GM18499 (cell line): ENCODE data around the gene BTBD16.

ENCODE experiments used
- ATAC-seq: cut with Tn5 transposase; IDR thresholded peaks from one replicate; pipeline ENCODE4 v1.9.1; 2021; ENCODE audit warnings: moderate number of reproducible peaks; ENCODE audit not compliant: insufficient read depth, unreplicated experiment

BTBD16 gene

DNA sequence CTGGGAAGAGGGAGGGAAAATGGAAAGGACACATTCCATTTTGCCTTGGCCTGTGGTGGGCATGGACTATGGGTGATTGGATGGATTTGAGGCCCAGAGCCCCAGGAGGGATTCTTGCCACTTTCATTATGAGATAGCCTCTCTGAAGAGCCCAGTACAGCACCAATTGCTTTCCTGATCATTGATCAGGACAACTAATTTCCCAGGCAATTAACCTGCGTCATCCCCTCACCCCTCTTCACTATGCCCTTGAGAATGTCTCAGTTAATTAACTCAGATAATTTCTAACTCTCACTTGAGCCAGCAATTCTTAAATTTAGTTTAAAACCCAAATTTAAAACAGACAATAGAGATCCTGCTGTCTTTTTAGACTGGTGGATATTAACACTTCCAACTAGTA is 90.0 kb downstream of the BTBD16 start:
- no peak for ATAC-seq

DNA sequence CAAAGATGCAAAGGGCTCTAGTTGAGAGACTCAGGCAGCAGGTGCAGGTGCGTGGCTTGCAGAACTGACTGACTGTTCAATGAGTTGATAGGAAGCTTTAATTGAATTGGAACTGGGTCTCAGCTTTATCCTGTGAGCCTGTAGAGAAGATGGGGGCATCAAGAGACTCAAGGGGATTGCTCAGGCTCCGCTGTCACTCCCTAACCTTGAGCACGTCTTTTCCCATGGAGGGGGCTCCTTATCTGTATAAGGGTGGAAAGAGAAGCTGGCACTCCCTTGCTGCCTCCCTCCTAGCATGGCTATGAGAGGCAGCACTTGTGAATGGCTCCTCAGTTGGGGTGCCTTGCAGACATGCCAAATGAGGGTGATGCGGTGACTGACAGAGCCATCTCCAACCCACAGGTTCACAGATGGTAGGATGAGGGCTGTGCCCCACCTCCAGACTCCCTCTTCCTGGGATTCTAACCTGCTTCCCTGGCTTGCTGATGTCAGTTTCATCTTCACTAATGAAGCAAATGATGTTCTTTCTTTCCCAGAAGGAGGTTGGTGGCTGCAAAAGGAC is 91.0 kb downstream of the BTBD16 start:
- ATAC-seq, result no peak

DNA sequence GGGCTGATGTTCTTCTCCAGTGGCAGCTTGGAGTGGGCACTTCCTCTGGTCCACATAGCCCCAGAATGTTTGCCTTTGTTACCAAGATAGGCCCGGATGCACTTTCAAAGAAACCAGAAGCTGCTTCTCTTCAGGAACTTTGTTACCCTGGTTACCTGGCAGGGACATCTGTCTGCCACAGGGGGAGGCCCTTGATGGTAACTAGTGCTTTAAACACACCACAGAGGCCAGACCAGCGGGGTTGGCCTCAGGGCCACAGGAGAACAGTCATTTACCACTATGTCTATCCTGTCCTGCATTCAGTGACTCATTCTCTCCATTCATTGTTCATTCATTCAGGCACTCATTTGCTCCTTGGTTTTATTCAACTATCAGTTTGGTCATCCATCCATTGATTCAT is 91.5 kb downstream of the BTBD16 start:
- no peak for ATAC-seq

DNA sequence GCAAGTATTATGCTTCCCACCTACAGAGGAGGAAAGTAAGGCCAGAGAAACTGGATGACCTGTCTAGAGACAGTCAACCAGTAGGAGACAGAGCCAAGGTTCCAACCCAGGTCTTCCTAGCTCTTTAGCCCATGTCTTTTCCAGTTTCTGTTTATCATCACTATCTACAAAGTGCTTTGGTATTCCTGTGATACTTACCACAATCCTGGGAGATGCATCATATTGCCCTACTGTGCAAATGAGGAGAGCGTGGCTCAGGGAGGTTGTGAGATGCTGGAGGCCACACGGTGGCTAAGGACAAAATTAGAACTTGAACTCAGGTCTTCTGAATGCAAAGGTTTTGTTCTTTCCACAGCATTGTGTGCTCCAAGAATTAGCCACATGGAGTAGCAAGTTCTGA is 92.2 kb downstream of the BTBD16 start:
- ATAC-seq, result no peak

DNA sequence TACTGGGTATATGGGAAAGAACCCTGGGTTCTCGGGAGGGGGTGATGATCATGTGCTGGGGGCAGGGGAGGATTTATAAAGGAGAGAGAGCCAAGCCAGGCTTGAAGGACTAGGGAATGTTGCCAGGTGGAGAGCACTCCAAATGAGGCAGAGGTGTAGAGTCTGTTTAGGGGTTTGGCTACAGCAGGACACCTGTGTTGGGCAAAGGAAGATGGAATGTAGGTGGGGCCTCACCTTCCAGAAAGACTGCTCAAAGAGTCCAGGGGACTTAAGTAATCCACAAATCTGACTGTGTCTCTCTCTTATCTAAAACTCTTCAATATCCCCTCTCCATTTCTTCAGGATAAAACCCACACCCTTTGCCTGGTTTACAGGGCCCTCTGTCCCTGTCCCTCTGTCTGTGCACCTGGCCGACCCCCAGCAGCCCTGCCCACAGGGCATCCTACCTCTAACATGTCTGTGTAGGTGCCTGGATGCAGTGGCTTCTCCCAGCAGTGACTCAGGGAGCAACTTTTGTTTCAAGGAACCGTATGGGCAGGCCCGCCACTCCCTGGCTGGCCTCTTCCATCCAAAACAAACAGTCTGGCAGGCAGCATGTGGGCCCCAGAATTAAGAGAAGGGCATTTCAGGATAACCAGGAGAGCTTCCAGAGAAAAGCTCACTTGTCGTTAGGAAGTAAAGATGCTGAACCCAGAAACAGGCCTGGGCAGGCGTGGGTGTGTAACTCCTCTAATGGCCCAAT is 92.8 kb downstream of the BTBD16 start:
- ATAC-seq, result no peak

DNA sequence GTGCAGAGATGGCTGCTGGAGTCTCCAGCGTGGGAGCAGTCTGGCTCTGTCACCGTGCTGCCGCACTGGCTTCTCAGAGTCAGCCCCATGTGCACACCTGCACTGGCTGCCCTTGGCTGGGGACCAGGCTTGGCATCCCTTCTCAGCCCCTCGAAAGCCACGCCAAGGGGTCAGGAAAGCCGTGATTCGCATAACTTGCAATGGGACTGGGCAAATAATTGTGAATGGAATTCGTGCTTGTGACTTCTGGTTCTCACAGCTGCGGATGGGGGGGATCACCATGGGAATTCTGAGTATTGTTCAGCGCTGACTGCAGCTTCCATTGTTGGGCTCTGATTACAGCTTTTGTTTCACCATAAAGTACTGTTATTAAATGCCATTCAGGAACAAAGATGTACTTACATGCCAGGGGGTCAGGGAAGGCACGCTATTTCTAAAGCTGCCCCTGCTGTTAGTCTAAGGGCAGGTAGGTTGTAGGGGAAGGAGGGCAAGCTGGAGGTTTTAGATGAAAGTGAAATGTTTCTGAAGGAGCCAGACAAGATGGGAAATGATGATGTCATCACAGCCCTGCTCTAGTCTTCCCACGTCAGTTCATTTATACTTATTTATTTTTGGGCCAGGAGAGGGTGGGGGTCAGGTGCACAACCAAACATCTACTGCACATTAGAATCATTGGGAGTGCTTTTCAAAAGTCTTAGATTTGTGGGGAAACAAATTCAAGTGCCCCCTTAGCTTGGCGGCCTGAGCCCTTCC is 97.6 kb downstream of the BTBD16 start:
- ATAC-seq, result no peak

DNA sequence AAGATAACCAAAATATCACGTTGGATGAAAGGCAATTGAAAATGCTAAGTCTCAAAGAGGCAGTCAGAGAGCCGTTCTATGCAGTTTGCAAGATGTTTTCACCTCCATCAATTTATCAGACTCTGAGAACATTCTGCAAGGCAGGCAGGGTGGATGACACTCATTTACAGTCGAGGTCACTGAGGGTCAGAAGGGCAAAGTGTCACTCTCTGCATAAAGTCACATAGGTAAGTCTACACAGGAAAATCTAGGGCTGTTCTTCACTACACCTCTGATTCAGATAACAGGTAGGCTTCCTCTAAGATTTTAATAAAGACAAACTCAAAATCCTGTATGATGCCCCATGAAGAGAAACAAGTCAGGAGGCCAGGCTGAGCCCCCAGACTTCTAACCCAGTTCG is 102.0 kb downstream of the BTBD16 start:
- no peak for ATAC-seq

DNA sequence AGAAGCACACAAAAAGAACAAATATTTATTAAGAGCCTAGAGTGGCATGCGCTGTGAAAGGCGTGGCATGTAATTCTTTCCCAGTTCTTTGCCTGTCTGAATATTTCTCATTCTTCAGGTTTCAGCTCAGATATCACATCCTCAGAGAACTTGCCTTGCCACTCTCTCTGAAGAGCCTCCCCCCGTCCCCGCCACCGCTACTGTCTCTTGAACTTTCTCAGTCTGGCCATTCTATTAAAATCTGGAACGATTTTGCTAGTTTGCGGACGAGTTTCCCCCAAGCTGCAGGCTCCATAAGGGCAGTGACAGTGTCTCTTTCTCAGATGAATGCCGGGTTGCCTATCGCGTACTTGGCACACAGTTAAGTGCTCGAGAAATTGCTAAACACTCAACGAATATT is 102.6 kb downstream of the BTBD16 start:
- ATAC-seq, result no peak

DNA sequence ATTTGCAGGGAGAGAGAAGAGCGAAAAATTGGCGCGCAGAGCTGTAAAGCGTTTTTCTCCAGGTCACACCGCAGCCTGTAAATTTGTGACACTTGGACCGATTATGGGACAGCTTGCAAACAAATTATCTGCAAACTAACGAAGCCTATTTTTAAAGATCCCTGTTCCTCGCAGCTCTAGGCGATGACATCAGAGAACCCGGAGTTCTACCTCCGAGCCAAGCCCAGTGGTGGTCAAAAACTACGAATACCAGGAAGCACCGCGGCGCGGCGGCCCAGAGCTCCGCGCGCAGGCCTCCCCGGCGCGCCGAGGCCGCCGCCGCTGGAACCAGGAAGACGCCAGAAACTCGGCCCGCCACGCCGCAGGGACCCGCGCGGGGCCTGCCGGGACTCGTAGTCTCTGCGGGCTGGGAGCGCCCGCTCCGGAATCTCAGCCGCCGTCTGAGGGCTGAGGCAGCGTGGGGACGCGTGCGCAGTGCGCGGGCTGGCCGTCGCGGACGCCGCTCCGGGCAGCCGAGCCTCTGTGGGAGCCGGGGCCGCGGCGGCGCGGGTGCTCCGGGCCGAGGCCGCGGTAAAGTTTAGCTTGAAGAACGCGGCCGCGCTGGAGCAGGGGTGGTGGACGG is 103.3 kb downstream of the BTBD16 start, which contains the start of gene PLEKHA1:
PLEKHA1 (plus strand) TSS at position 472 of the 622 bp plus-strand sequence. CDS start 18,493 bp downstream, outside the sequence.
- ATAC-seq, result peak; percentile 50

DNA sequence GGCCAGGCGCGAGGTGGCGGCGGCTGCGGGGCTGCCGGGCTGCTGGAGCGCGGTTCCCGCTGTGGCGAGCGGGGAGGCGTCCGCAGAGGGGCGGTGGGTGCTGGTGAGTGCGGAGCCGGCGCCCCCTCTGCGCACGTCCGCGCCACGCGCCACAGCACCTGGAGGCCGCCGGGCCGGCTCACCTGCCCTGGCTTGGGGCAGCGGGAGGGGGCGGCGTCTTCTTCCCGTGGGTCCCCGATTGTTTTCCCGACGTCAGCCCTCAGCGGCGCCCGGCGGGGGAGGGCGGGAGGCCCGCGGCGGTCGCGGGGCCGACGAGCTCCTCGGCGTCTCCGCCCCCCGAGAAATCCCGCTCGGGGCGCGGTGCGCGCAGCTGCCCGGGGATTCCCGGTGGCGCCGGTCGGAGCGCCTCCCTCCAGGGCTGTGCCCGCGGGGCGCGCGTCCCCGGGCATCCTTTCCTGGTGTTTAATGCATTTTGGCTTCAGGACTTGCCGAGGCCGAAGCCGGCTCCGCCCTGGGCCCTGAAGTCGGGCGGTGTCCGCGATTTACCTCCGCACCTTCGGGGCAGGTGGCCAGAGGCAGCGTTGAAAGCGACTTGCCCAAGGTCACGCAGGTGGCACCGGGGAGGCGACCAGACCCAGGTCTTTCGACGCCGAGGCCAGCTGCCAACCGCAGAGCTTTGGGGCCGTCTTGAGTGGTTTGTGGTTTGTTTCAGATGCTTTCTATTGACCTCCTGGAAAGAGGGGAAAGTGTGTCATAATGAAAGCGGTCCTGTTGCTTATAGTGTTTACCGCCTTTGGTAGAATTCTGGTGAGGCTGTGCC is 104.0 kb downstream of the BTBD16 start:
- ATAC-seq, result peak; percentile 57

DNA sequence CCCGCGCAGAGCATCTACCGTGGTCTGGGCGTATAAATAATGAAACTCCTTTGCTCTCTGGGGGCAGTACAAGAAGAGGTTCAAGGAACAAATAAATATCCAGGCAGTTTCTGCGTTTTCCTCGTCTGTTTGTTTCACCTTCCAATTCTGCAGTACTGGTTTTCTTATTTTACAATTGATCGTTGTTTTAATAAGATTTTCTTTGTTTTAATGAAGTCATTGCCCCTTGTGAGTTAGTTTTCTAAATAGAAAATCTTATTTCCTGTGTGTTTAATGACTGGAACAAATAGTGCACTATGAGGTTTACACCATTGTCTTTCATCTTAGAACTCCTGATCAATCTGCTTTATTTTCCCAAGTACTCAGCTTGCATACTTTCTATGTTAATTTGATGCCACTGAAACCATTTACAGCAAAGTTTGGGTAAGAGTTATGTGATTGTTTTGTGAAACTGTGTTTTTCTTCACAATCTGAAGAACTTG is 104.6 kb downstream of the BTBD16 start:
- no peak for ATAC-seq

DNA sequence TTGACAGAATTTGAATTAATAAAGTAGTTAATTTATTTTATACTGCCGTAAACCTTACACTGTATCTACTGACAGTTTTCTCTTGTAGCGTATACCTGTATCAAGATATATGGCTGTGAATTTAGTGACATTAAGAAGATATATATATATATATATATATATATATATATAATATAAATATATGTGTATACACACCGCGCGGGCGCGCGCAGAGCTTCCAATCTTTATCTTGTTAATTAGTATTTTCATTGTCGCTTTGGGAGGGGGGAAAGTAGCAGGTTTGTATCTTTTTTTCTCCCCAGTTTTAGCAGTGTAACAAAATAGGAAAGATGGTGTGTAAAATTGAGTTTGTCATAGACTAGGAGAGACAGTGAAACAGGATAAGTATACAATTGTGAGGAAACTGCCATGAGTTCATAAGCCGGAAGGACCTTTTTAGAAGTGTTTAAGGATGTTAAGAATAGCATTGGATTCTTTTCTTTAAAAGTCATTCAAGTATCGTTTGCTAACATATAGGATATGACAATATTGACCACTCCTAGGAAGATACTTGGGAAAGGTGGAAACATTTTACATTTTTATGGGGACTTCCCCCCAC is 105.4 kb downstream of the BTBD16 start:
- ATAC-seq, result no peak

DNA sequence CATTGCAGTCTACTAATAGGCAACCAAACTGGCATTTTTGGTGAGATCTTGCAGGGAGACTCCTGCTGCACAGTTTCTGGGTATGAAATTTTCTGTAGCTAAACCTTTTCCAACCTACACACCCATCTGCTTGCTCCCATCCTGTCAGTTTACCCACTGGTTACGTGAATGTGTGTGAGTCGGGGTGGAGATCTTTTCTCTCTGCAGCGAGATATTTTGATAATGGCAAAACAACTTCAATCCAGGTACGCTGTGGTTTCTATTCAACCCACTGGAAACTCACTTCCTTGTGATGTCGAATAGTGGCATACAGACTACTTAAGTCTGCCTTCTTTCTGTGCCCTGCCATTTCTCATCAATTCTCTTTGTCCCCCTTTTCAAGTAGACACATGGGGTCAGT is 107.9 kb downstream of the BTBD16 start:
- no peak for ATAC-seq

DNA sequence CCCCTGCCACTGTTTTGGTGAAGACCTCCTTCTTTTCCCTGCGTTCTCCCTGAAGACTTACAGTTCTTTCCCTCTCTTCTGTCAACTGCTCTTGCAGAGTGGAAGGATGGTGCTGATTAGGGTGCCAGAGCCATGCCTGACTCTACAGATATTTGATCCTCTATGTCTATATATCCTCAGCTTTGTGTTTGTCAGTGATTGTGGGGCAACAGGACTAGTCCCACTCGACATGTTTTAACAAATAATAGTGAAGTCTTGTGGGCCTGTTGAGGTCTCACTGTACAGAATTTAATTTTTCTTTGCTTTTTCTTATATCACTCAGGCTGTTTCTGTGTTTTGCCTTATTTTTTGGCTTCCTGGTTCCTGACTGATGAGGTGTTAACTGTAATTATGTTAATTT is 108.4 kb downstream of the BTBD16 start:
- no peak for ATAC-seq

DNA sequence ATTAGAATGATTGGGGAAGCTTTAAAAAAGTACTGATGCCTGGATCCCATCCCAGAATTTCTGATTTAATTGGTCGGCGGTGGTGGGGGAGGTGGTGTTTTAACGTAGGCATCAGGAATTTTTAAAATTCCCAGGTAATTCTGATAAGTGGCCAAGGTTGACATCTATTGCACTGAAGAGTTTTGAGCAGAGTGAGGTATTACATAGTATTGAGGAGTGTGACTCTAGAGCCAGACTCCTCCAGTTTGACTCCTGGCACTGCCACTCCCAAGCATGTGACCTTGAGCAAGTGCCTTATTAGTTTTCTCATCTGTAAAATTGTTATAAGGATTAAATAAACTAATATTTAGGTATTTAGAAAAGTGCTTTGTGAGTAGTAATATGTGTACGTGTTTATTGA is 109.6 kb downstream of the BTBD16 start:
- ATAC-seq, result no peak

DNA sequence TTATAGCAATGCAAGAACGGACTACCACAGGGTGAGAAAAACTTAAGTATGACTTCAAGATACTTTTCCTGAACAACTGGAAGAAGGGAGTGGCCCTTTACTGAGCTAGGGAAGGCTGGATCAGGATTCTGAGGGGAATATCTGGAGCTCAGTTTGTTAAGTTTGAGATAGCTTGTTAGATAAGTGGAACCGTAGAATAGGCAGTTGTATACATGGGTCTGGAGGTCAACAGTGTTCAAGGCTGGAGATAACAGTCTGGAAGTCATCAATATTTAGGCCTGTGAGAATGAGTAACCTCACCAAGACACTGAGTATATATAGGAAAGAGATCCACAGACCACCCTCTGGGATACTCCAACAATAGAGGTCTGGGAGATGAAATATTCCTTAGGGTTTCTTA is 110.6 kb downstream of the BTBD16 start:
- ATAC-seq, result no peak

DNA sequence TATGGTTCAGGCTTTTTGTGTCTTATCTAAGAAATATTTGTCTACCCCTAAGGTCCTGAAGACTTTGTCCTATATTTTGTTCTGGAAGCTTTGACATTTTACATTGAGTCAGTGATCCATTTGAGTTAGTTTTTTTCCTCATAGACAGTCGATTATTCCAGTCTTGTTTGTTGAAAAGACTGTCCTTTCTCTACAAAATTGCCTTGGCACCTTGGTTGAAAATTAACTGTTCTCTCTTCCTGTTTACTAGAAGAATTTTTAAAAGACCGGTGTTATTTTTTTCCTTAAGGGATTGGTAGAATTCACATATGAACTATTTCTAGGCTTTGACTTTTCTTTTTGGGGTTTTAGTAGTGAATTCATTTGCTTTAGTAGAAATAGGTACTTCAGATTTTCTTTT is 115.4 kb downstream of the BTBD16 start:
- no peak for ATAC-seq

DNA sequence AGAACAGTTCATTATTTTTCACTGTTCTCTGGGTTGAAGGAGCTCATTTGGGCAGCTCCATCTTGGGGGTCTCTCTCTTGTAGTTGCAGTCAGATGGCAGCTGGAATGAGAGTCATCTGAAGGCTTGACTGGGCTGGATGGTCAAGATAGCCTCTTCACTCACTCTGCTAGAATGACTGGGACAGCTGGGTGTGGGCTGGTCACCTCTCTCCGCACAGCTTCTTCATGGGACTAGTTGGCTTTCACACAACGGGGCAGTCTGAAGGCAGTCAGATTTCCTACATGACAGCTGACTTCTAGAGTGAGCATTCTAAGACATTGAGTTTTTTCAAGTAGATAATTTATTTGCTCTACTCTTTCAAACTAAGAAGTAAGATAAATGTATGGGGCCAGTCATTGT is 116.5 kb downstream of the BTBD16 start:
- no peak for ATAC-seq
